A549 (cell line): ENCODE measurements around the gene CPXM1. TPM values are rescaled to one million over a fixed set of nuclear protein-coding genes. Genes with fewer than 3 reads are reported as not detected.
"Not testable (repeated sequence)": the region's sequence is repeated elsewhere in the genome, so short reads cannot be mapped to it uniquely, and the experiment has no call there.

Experiments
- ATAC-seq, 2 experiments: fragments of 200-7000 bp in 1 of 2; fragments of >200 bp in 1 of 2; cut with Nextera tagmentation in 1 of 2; cut with Tn5 transposase in 1 of 2; 3 replicates each; pipeline versions ENCODE4 v1.8.0 to v1.9.1; 2018 to 2020; ENCODE audit warnings: mild to moderate bottlenecking in 1 of 2, moderate library complexity in 1 of 2
- CTCF ChIA-PET: fragments of 300-600 bp; sonication (Branson Sonifier 250); formaldehyde crosslinking; extraction: SDS; loops from one replicate; lab custom pipeline; 2021; ENCODE audit warnings: antibody characterized with exemption, inconsistent platforms; lab: Yijun Ruan, JAX
- POLR2A ChIA-PET: fragments of 350-600 bp; formaldehyde crosslinking; extraction: SDS; loops from one replicate; lab custom pipeline; 2021; ENCODE audit warnings: antibody characterized with exemption, inconsistent platforms; lab: Yijun Ruan, JAX
- DNase-seq, 2 experiments: peaks; one replicate each; pipeline versions ENCODE4 v3.0.0 to v3.0.0-alpha.2; 2011 to 2016; ENCODE audit warnings: low read depth in 1 of 2, low spot score in 1 of 2
- FAIRE-seq: peaks from 2 replicates; lab custom pipeline; 2011; peaks lifted over from hg19 to GRCh38; lab: Jason Lieb, UNC
- H3K27ac ChIP-seq, 2 experiments: fragments of >200 bp; sonication (Bioruptor Twin); formaldehyde crosslinking; 3 replicates each; pipeline ENCODE4 v1.5.1; 2016 to 2017
- H3K4me1 ChIP-seq: fragments of >200 bp; sonication (Bioruptor Twin); formaldehyde crosslinking; 3 replicates; pipeline ENCODE4 v1.6.1; 2016
- H3K4me2 ChIP-seq: fragments of >200 bp; sonication (Bioruptor Twin); formaldehyde crosslinking; 3 replicates; pipeline ENCODE4 v1.6.1; 2016
- H3K4me3 ChIP-seq: fragments of >200 bp; sonication (Bioruptor Twin); formaldehyde crosslinking; 3 replicates; pipeline ENCODE4 v1.5.1; 2016
- H3K9me3 ChIP-seq: fragments of >200 bp; sonication (Bioruptor Twin); formaldehyde crosslinking; 3 replicates; pipeline ENCODE4 v1.6.1; 2016
- BHLHE40 ChIP-seq: IDR thresholded peaks from 2 replicates; pipeline ENCODE4 v1.6.1; 2012; ENCODE audit warnings: low read depth, low read length, inconsistent platforms
- CHD2 ChIP-seq: fragments of 150-350 bp; IDR thresholded peaks from 2 replicates; pipeline ENCODE4 v1.6.1; 2014; ENCODE audit warnings: low read length; ENCODE audit not compliant: partially characterized antibody
- EHMT2 ChIP-seq: fragments of 200-600 bp; sonication (generic); IDR thresholded peaks from 2 replicates; pipeline ENCODE4 v1.6.1; 2016; ENCODE audit warnings: antibody characterized with exemption, low read depth, mild to moderate bottlenecking, moderate library complexity
- EP300 ChIP-seq, 2 experiments: fragments of >200 bp; sonication (Bioruptor Twin); formaldehyde crosslinking; IDR thresholded peaks; 2 replicates in 1 of 2; 3 replicates in 1 of 2; pipeline ENCODE4 v1.6.1; 2016 to 2017
- GATA3 ChIP-seq: IDR thresholded peaks from 2 replicates; pipeline ENCODE4 v1.6.1; 2012; ENCODE audit warnings: borderline replicate concordance
- HDAC2 ChIP-seq: fragments of 200-600 bp; sonication (generic); IDR thresholded peaks from 2 replicates; pipeline ENCODE4 v1.6.1; 2016
- JUNB ChIP-seq: fragments of >200 bp; sonication (Bioruptor Twin); formaldehyde crosslinking; IDR thresholded peaks from 2 replicates; pipeline ENCODE4 v1.6.1; 2016
- KDM1A ChIP-seq: fragments of 200-600 bp; sonication (generic); IDR thresholded peaks from 2 replicates; pipeline ENCODE4 v1.6.1; 2016; ENCODE audit warnings: low read depth, mild to moderate bottlenecking
- MAFK ChIP-seq: fragments of 450-650 bp; IDR thresholded peaks from 2 replicates; pipeline ENCODE4 v1.6.1; 2014; ENCODE audit not compliant: partially characterized antibody
- POLR2AphosphoS2 ChIP-seq: conservative IDR thresholded peaks from 2 replicates; pipeline ENCODE4 v1.6.1; 2012; ENCODE audit warnings: low read length, improper control_type of control experiment, inconsistent platforms
- RAD21 ChIP-seq, 2 experiments: fragments of >200 bp in 1 of 2; sonication (Bioruptor Twin) in 1 of 2; formaldehyde crosslinking in 1 of 2; IDR thresholded peaks in 1 of 2; conservative IDR thresholded peaks in 1 of 2; 2 replicates in 1 of 2; 3 replicates in 1 of 2; pipeline ENCODE4 v1.6.1; 2012 to 2018; ENCODE audit warnings: inconsistent platforms in 1 of 2
- RNF2 ChIP-seq: fragments of 200-600 bp; sonication (generic); IDR thresholded peaks from 2 replicates; pipeline ENCODE4 v1.6.1; 2016; ENCODE audit warnings: low read depth, mild to moderate bottlenecking, antibody characterized with exemption, moderate library complexity, borderline replicate concordance
- ZC3H11A ChIP-seq: fragments of 450-650 bp; IDR thresholded peaks from 2 replicates; pipeline ENCODE4 v1.6.1; 2014; ENCODE audit warnings: antibody characterized with exemption, mild to moderate bottlenecking
- ZSCAN20 ChIP-seq: fragments of 250-450 bp; sonication (Bioruptor Pico); IDR thresholded peaks from 2 replicates; pipeline ENCODE4 v1.8.0; 2022; ENCODE audit warnings: mild to moderate bottlenecking, moderate library complexity
- WGBS: methylation state at CpG from one replicate; pipeline ENCODE4 v1.1.6; 2017; ENCODE audit errors: missing lambda C conversion rate; 5-methylcytosine and 5-hydroxymethylcytosine counted together
- polyA plus RNA-seq, 4 experiments: library from polyadenylated mRNA; depleted of rRNA in 3 of 4; stranded (reverse); fragments of >200 nt; fragmentation: RNase III in 1 of 4; extraction: RNeasy Plus Mini Kit Qiagen cat#74134 plus additional on column Dnase treatment in 1 of 4; gene quantifications; 2 replicates in 3 of 4; 3 replicates in 1 of 4; pipeline ENCODE4 v1.2.3, GENCODE V29; 2011 to 2017
- TF ChIP-seq, protein P1 (sequence below): fragments of 200-600 bp; sonication (generic); IDR thresholded peaks from 2 replicates; pipeline ENCODE4 v1.6.1; 2016; ENCODE audit warnings: antibody characterized with exemption, mild to moderate bottlenecking, moderate library complexity
- TF ChIP-seq, protein P2 (sequence below): fragments of 150-350 bp; IDR thresholded peaks from 2 replicates; pipeline ENCODE4 v1.6.1; 2014; ENCODE audit warnings: low read depth, mild to moderate bottlenecking, low read length
- TF ChIP-seq, protein P3 (sequence below): fragments of 250-450 bp; sonication (Bioruptor Pico); IDR thresholded peaks from 2 replicates; pipeline ENCODE4 v1.5.0; 2020; ENCODE audit warnings: low read depth, mild to moderate bottlenecking, moderate library complexity
- TF ChIP-seq, protein P4 (sequence below): fragments of >200 bp; sonication (Bioruptor Twin); formaldehyde crosslinking; IDR thresholded peaks from 3 replicates; pipeline ENCODE4 v1.5.1; 2016

The CPXM1 gene
- polyA plus RNA-seq, 2 of the 4 experiments (the other 2 are of a cell fraction) = not detected

DNA sequence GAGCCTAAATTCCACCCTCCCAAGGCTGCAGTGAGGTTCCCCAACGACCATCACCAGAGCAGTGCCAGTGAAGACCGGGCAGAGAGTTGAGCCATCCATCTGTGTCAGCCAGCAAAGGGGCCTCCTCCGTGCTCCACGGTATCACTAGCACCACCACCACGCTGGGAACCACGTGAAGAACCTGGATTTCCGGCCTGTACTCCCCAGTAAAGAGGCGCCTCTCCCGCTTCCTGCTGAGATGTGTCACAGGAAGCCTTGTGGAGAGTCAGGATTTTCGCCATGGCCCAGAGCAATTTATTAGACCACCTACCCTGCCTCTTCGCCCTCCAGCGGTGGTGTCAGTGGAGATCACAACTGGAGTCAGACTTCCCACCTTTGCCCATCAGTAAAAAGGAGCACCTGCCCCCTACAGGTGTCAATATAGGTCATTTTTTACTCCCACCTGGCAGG lies 28.8 kb downstream of the CPXM1 start (continued):
- TF ChIP-seq ZSCAN20 = no peak
- no peak for TF ChIP-seq JUNB
- no peak for TF ChIP-seq RNF2
- no peak for TF ChIP-seq GATA3
- TF ChIP-seq ZC3H11A = no peak
- TF ChIP-seq POLR2AphosphoS2 = no peak
- TF ChIP-seq, all 56 proteins: peak for 0

DNA sequence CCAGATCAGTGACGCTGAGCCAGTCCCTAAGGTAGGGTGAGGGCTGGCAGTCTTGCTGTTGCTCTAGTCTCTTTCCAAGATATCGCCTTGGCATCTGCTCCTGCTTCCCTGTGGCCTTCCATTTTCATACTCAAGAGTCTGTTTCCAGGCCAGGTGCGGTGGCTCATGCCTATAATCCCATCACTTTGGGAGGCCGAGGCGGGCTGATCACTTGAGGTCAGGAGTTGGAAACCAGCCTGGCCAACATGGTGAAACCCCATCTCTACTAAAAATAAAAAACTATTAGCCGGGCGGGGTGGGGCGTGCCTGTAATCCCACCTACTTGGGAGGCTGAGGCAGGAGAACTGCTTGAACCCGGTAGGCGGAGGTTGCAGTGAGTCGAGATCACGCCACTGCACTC lies 30.3 kb downstream of the CPXM1 start:
- H3K27ac ChIP-seq, H3K4me1 ChIP-seq, ATAC-seq, FAIRE-seq, POLR2A ChIA-PET, H3K4me2 ChIP-seq, H3K9me3 ChIP-seq, DNase-seq, H3K4me3 ChIP-seq: not testable (repeated sequence)
- WGBS = 68% methylated on average over 12 of the region's 12 CpGs
- CTCF ChIA-PET = interaction anchor here (0.8 to 10.7 kb wide), 3 partner anchors 10 to 231 kb away, joined by 3 to 103 read pairs (median 3); no protein-coding TSS in a partner anchor

DNA sequence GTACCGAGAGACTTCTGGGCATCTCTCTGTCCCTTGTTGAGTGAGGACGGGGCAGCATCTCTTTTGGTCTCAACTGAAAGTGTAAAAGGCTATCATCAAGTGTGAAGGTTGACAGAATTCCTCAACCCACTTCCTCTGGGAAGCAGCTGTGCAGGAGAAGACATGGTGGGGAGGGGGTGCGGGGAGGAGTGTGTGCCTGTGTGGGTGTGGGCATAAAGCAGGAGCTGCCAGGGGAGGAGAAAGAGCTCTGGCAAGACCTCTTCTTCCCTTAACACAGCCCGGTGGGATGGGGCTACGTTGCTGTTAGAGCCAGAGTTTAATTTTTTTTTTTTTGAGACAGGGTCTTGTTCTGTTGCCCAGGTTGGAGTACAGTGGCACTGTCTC lies 31.8 kb downstream of the CPXM1 start:
- WGBS = 59% methylated on average over 5 of the region's 5 CpGs
- FAIRE-seq = no peak
- peak in 1 of 2 experiments; percentile 14; a peak in 1 of 6 replicates for ATAC-seq

DNA sequence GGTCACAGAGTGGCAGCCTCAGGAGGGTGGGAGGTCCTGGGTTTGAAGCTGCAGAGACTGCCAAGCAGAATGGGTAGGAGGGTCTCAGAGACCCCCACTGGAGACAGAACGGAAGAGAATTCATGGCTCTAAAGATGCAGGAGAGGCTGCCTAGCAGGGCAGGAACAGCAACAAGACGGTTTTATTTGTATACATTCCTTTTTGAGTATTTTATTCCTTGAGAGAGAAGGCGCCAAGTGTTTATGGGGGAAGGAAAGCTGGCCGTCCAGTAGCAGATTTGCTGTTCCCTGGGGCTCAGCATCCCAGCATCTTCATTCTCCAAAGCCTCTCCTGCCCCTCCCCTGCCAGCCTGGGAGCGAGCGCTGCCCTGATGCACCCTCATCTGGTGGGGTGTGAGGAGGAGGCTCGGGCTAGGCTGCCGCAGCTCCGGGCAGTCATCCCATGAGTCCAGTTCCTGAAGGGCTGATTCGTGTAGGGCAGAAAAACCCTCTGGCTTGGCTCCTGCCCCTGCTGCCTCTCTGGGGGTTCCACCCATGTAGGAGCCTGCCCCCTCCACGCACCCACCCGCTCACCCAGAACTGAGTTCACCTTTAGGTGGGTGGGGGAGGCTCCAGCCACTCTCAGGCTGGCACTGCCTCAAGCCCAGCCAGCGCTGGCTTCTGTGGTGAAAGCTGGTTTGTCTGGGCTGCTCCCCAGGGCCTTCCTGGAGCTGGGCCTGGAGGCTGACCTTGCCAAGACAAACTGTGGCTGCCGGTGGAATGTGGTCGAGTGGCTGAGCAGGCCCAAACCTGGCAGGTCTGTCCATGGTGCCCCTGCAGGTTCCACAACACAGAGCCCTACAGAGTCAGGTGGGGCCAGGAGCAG lies 32.4 kb downstream of the CPXM1 start:
- Histone ChIP-seq H3K27ac (no peak overlapping the region), H3K9me3 (no peaks in the 10 kb centered on the region), H3K4me3 (no peak overlapping the region), H3K4me1 (no peaks in the 10 kb centered on the region), H3K4me2 (no peak overlapping the region)
- POLR2A ChIA-PET = no interaction called here
- no peak for TF ChIP-seq EHMT2
- FAIRE-seq (no peak), DNase-seq (no peak), ATAC-seq (peak; percentile 36 to 52; a peak in 3 of 6 replicates)
- WGBS = 54% methylated on average over 11 of the region's 15 CpGs
- CTCF ChIA-PET = interaction anchor here (0.8 to 10.7 kb wide), 4 partner anchors 13 to 84 kb away, joined by 3 to 103 read pairs (median 8); no protein-coding TSS in a partner anchor

More for the DNA sequence above, 31.8 kb downstream of the CPXM1 start:
- no peak overlapping the region for H3K4me3 ChIP-seq
- H3K9me3 ChIP-seq = no peaks in the 10 kb centered on the region
- H3K27ac ChIP-seq = no peak overlapping the region
- no peak overlapping the region for H3K4me2 ChIP-seq
- no peak for TF ChIP-seq EP300 (IDR thresholded peaks at IDR 0.05)
- TF ChIP-seq MAFK = no peak
- TF ChIP-seq, all 56 proteins: peak for 0
- POLR2A ChIA-PET = no interaction called here
- CTCF ChIA-PET = interaction anchor here (1.5 to 10.7 kb wide), 3 partner anchors 14 to 83 kb away, joined by 4 to 103 read pairs (median 13); no protein-coding TSS in a partner anchor
- H3K4me1 ChIP-seq = no peaks in the 10 kb centered on the region
- DNase-seq = no peak

DNA sequence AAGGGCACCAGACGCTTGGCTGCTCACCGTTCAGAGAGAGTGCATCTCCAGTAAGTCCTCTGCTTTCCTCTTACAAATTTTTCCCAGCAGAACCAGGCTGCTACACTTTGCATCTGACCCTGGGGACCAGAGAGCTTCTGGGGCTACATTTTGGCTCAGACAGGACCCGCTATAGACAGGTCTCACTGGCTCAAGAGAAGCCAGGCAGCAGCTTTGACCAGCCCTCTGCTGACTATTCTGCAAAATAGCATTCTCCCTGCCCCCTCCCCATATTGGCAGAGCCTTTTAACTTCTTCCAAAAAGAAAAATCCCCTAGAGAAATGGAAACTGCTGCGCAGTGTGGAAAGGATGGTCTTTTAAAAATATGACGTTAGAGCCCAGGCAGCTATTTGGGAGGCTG lies 37.2 kb downstream of the CPXM1 start:
- WGBS = 23% methylated on average over 5 of the region's 5 CpGs
- CTCF ChIA-PET = interaction anchor here (0.8 to 10.7 kb wide), 10 partner anchors 8 to 290 kb away, joined by 3 to 103 read pairs (median 4); no protein-coding TSS in a partner anchor
- Histone ChIP-seq H3K4me2 (no peak overlapping the region), H3K9me3 (no peaks in the 10 kb centered on the region), H3K27ac (no peak overlapping the region), H3K4me1 (no peaks in the 10 kb centered on the region), H3K4me3 (no peak overlapping the region)
- FAIRE-seq = no peak
- POLR2A ChIA-PET = no interaction called here
- peak in 1 of 2 experiments; percentile 21; a peak in 1 of 6 replicates for ATAC-seq
- DNase-seq = no peak
- TF ChIP-seq BHLHE40 = no peak
- TF ChIP-seq KDM1A = no peak
- no peak for TF ChIP-seq EP300 (IDR thresholded peaks at IDR 0.05)
- TF ChIP-seq ZSCAN20 = no peak
- TF ChIP-seq, protein P1, sequence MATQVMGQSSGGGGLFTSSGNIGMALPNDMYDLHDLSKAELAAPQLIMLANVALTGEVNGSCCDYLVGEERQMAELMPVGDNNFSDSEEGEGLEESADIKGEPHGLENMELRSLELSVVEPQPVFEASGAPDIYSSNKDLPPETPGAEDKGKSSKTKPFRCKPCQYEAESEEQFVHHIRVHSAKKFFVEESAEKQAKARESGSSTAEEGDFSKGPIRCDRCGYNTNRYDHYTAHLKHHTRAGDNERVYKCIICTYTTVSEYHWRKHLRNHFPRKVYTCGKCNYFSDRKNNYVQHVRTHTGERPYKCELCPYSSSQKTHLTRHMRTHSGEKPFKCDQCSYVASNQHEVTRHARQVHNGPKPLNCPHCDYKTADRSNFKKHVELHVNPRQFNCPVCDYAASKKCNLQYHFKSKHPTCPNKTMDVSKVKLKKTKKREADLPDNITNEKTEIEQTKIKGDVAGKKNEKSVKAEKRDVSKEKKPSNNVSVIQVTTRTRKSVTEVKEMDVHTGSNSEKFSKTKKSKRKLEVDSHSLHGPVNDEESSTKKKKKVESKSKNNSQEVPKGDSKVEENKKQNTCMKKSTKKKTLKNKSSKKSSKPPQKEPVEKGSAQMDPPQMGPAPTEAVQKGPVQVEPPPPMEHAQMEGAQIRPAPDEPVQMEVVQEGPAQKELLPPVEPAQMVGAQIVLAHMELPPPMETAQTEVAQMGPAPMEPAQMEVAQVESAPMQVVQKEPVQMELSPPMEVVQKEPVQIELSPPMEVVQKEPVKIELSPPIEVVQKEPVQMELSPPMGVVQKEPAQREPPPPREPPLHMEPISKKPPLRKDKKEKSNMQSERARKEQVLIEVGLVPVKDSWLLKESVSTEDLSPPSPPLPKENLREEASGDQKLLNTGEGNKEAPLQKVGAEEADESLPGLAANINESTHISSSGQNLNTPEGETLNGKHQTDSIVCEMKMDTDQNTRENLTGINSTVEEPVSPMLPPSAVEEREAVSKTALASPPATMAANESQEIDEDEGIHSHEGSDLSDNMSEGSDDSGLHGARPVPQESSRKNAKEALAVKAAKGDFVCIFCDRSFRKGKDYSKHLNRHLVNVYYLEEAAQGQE = no peak
- no peak for TF ChIP-seq CHD2
- no peak for TF ChIP-seq RAD21 (conservative IDR thresholded peaks at IDR 0.05 in 1 of 2, IDR thresholded peaks at IDR 0.05 in 1 of 2)
- no peak for TF ChIP-seq HDAC2
- TF ChIP-seq, protein P2, sequence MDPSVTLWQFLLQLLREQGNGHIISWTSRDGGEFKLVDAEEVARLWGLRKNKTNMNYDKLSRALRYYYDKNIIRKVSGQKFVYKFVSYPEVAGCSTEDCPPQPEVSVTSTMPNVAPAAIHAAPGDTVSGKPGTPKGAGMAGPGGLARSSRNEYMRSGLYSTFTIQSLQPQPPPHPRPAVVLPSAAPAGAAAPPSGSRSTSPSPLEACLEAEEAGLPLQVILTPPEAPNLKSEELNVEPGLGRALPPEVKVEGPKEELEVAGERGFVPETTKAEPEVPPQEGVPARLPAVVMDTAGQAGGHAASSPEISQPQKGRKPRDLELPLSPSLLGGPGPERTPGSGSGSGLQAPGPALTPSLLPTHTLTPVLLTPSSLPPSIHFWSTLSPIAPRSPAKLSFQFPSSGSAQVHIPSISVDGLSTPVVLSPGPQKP = no peak
- TF ChIP-seq, protein P3, sequence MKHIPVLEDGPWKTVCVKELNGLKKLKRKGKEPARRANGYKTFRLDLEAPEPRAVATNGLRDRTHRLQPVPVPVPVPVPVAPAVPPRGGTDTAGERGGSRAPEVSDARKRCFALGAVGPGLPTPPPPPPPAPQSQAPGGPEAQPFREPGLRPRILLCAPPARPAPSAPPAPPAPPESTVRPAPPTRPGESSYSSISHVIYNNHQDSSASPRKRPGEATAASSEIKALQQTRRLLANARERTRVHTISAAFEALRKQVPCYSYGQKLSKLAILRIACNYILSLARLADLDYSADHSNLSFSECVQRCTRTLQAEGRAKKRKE (CRISPR knock-in tag) = no peak
- TF ChIP-seq, protein P4, sequence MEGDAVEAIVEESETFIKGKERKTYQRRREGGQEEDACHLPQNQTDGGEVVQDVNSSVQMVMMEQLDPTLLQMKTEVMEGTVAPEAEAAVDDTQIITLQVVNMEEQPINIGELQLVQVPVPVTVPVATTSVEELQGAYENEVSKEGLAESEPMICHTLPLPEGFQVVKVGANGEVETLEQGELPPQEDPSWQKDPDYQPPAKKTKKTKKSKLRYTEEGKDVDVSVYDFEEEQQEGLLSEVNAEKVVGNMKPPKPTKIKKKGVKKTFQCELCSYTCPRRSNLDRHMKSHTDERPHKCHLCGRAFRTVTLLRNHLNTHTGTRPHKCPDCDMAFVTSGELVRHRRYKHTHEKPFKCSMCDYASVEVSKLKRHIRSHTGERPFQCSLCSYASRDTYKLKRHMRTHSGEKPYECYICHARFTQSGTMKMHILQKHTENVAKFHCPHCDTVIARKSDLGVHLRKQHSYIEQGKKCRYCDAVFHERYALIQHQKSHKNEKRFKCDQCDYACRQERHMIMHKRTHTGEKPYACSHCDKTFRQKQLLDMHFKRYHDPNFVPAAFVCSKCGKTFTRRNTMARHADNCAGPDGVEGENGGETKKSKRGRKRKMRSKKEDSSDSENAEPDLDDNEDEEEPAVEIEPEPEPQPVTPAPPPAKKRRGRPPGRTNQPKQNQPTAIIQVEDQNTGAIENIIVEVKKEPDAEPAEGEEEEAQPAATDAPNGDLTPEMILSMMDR = no peak
